K562 treated with DMSO at 1 percent for 48 hours (cell line): Measurements from ENCODE around the gene PRR14L. TPM values are rescaled to one million over a fixed set of nuclear protein-coding genes. Genes with fewer than 3 reads are reported as not detected.

Experiments used
- total RNA-seq: library from RNA; unstranded; fragments of 300-600 nt; gene quantifications from 2 replicates; pipeline ENCODE4 v1.2.3, GENCODE V29; 2022; ENCODE audit warnings: low replicate concordance; ENCODE audit errors: extremely low read depth

The PRR14L gene
- total RNA-seq = not detected in 2 replicates

GRCh38 chr22:31749636-31750364 is at the start of gene PRR14L:
TSS of gene PRR14L (minus strand) at chr22:31750132. CDS start at chr22:31738860, 11,272 bp downstream.

GRCh38 chr22:31753634-31754501 is 3.9 kb upstream of the PRR14L start, which contains the start of gene DEPDC5:
TSS of gene DEPDC5 (plus strand) at chr22:31754019. CDS start at chr22:31754922, 903 bp downstream.

GRCh38 chr22:31661851-31662667 is 87.9 kb downstream of the PRR14L start, which contains the start of gene PISD:
TSS of gene PISD (minus strand) at chr22:31662215. CDS start at chr22:31662208, 7 bp downstream.

Other genes starting within 250 kb of the PRR14L start
- not detected in 2 replicates for gene PISD, start 87.9 kb downstream of the PRR14L start, total RNA-seq
- not detected in 2 replicates for gene DEPDC5, start 3.9 kb upstream of the PRR14L start, total RNA-seq
- gene YWHAH, start 194.4 kb upstream of the PRR14L start, total RNA-seq = not detected in 2 replicates